Cardiac muscle cell (in vitro differentiated cells and primary cell): ENCODE data around the gene RPAP2. TPM values are rescaled to one million over a fixed set of nuclear protein-coding genes. Genes with fewer than 3 reads are reported as not detected.
"Not testable (repeated sequence)": the region's sequence is repeated elsewhere in the genome, so short reads cannot be mapped to it uniquely, and the experiment has no call there.

Source experiments
- DNase-seq, 2 donors: peaks; one replicate each; pipeline versions ENCODE4 v3.0.0 to v3.0.0-alpha.2; 2010 to 2017; ENCODE audit warnings: low read depth in 1 of 2, low spot score in 1 of 2
- H3K27ac ChIP-seq: fragments of 200-600 bp; sonication (generic); 2 replicates; pipeline ENCODE4 v1.5.1; 2016
- H3K27me3 ChIP-seq: fragments of 200-600 bp; sonication (generic); 2 replicates; pipeline ENCODE4 v1.6.0; 2016; ENCODE audit warnings: control low read depth
- H3K36me3 ChIP-seq: fragments of 200-600 bp; sonication (generic); 2 replicates; pipeline ENCODE4 v1.5.1; 2016; ENCODE audit warnings: control low read depth
- H3K4me1 ChIP-seq: fragments of 200-600 bp; sonication (generic); 2 replicates; pipeline ENCODE4 v1.8.1; 2017; ENCODE audit warnings: low read depth, mild to moderate bottlenecking, mixed run types
- H3K4me3 ChIP-seq: fragments of 200-600 bp; sonication (generic); 2 replicates; pipeline ENCODE4 v1.5.1; 2016; ENCODE audit warnings: mild to moderate bottlenecking
- H3K9me3 ChIP-seq: fragments of 200-600 bp; sonication (generic); 2 replicates; pipeline ENCODE4 v1.5.1; 2017; ENCODE audit warnings: low read depth, mild to moderate bottlenecking, control low read depth
- polyA plus RNA-seq: library from polyadenylated mRNA; unstranded; fragments of >200 nt; fragmentation: Nextera tagmentation; extraction: Ambion mirVana; gene quantifications from 2 replicates; pipeline ENCODE4 v1.2.1, GENCODE V29; 2016
- total RNA-seq: library from RNA; depleted of rRNA; stranded (reverse); fragments of >200 nt; gene quantifications from 2 replicates; pipeline ENCODE4 v1.2.3, GENCODE V29; 2016
- TF ChIP-seq, protein P1 (sequence below): IDR thresholded peaks from 2 replicates; pipeline ENCODE4 v1.5.1; 2012; ENCODE audit warnings: low read depth, mild to moderate bottlenecking, low read length

Gene RPAP2
- total and polyA plus RNA-seq, 2 experiments from 2014 or later = 6.3 to 24.0 TPM

DNA sequence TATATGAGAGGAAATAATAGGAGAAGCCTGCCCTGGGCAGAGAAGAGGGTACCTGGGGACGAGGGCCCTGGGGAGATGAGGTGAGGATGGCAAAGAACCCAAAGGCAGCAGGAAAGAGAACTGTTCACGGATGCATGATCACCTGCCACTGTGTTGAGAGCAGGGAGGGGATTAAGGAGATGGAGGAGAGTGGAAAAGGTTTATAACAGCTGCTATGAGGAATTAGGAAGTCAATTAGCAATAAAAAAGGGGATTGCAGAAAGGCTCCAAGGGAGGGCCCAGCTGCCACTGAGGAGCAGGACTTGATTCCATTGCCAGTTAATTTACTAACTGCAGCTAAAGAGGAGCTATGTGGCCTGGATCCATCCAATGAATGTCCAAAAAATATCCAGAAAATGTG is 126.8 kb downstream of the RPAP2 start:
- Histone ChIP-seq H3K4me1 (no peaks in the 10 kb centered on the region), H3K27ac (no peak overlapping the region), H3K4me3 (no peak overlapping the region), H3K36me3 (no peaks in the 10 kb centered on the region), H3K9me3 (no peaks in the 10 kb centered on the region), H3K27me3 (no peaks in the 10 kb centered on the region)
- TF ChIP-seq, protein P1, sequence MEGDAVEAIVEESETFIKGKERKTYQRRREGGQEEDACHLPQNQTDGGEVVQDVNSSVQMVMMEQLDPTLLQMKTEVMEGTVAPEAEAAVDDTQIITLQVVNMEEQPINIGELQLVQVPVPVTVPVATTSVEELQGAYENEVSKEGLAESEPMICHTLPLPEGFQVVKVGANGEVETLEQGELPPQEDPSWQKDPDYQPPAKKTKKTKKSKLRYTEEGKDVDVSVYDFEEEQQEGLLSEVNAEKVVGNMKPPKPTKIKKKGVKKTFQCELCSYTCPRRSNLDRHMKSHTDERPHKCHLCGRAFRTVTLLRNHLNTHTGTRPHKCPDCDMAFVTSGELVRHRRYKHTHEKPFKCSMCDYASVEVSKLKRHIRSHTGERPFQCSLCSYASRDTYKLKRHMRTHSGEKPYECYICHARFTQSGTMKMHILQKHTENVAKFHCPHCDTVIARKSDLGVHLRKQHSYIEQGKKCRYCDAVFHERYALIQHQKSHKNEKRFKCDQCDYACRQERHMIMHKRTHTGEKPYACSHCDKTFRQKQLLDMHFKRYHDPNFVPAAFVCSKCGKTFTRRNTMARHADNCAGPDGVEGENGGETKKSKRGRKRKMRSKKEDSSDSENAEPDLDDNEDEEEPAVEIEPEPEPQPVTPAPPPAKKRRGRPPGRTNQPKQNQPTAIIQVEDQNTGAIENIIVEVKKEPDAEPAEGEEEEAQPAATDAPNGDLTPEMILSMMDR = no peak
- no peak for DNase-seq

DNA sequence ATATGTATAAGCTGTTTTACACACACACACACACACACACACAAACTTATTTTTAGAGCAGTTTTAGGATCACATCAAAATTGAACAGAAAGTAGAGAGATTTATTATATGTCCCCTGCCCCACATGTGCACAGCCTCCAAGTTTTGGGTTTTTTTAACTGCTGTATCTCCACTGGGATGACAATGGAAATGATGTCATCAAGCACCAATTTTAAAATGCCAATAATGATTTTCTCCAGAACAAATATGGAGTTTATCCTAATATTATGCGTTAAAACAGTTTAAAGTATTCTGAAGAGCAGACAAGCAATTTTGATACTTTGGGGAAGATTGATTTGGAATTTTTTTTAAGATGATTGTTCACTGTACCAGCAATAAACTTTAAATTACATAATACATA is 131.2 kb downstream of the RPAP2 start:
- no peak for DNase-seq
- Histone ChIP-seq H3K4me1 (no peaks in the 10 kb centered on the region), H3K27ac (no peak overlapping the region), H3K36me3 (no peaks in the 10 kb centered on the region), H3K27me3 (no peaks in the 10 kb centered on the region), H3K4me3 (no peak overlapping the region), H3K9me3 (no peaks in the 10 kb centered on the region)
- TF ChIP-seq, protein P1 = no peak

DNA sequence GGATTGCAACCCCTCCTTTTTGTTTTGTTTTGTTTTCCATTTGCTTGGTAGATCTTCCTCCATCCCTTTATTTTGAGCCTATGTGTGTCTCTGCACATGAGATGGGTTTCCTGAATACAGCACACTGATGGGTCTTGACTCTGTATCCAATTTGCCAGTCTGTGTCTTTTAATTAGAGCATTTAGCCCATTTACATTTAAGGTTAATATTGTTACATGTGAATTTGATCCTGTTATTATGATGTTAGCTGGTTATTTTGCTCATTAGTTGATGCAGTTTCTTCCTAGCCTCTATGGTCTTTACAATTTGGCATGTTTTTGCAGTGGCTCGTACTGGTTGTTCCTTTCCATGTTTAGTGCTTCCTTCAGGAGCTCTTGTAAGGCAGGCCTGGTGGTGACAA is 135.7 kb downstream of the RPAP2 start:
- not testable (repeated sequence) for H3K9me3 ChIP-seq, H3K36me3 ChIP-seq, H3K27ac ChIP-seq, DNase-seq, H3K4me3 ChIP-seq, H3K27me3 ChIP-seq, H3K4me1 ChIP-seq

DNA sequence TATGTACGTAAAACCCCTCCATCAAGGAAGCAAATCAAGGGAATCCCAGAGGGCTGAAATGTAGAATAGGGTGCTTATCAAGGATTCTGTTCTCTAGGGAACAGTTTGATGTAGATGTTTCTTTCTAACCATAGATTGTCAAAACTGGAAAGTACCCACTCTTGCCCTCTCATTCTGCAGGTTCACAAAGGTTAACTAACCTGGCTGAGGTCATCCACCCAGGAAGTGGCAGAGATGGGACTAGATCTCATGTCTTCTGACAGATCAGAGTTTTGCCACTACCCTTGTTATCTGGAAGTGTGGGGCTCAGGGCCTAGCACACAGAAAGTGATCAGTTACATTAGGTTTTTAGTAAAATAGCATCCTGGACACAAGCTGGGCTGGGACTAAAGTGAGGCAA is 140.4 kb downstream of the RPAP2 start:
- no peaks in the 10 kb centered on the region for H3K36me3 ChIP-seq

DNA sequence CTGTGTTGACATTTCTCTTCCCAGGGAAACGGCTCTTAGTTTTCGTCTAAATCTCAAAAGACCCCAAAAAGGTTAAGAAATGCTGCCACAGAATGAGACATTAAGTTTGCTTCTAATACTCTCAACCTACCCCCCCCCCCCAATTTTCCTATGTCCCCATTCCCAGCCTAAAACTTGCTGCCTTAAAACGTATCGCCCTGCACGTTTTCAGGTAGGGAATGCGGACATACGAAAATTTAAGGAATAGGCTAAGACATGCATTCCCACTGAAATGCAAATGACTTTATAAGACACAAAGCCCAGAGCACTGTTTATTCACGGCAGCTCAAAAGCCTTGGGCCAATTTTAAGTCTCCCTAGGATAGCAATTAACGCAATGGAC is 142.4 kb downstream of the RPAP2 start:
- Histone ChIP-seq H3K9me3 (no peaks in the 10 kb centered on the region), H3K36me3 (no peaks in the 10 kb centered on the region), H3K27me3 (no peaks in the 10 kb centered on the region), H3K4me1 (peaks cover under 1% of the 10 kb centered on the region), H3K4me3 (no peak overlapping the region), H3K27ac (no peak overlapping the region)
- no peak for DNase-seq
- TF ChIP-seq, protein P1 = no peak

More for the DNA sequence above, 140.4 kb downstream of the RPAP2 start:
- Histone ChIP-seq H3K9me3 (no peaks in the 10 kb centered on the region), H3K4me1 (no peaks in the 10 kb centered on the region), H3K4me3 (no peak overlapping the region), H3K27me3 (no peaks in the 10 kb centered on the region), H3K27ac (no peak overlapping the region)
- DNase-seq = no peak
- TF ChIP-seq, protein P1 = no peak

DNA sequence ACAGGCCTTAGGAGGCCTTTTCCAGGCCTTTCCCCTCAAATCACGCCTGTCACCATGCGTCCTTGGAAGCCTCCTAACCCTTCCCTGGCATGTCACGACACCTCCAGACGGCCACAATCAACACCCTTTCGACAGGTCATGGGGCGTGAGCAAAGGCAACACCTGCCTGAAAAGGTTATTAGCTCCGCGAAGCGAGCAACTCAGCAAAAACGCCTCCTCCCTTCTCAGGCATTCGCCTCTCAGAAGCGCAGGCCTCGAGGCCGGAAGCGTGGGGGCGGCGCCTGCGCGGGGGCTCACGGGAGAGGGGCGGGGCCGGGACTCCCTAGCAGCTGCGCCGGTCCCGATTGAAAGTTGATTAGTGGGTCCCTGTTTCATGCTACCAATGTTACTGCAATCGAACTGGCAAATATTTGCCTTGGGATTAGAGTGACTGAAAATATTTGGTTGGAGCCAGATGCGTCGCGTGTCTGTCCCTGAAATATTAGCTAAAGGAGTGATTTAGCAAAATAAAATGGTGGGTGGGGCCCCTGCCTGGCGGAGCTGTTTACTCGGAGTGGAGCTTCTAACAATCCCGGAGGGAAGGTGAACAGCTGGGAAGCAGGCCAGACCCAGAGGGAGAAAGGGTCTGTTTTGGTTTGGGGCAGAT is 143.0 kb downstream of the RPAP2 start:
- H3K27me3 ChIP-seq = no peaks in the 10 kb centered on the region
- DNase-seq = no peak
- H3K9me3 ChIP-seq = no peaks in the 10 kb centered on the region
- TF ChIP-seq, protein P1 = no peak
- no peaks in the 10 kb centered on the region for H3K36me3 ChIP-seq
- H3K27ac ChIP-seq = no peak overlapping the region
- H3K4me1 ChIP-seq = peaks cover 3% of the 10 kb centered on the region
- H3K4me3 ChIP-seq = no peak overlapping the region
